ENCODE data around the gene MAFF.
"Not testable (repeated sequence)": the region's sequence is repeated elsewhere in the genome, so short reads cannot be mapped to it uniquely, and the experiment has no call there.

Gene MAFF

GRCh38 chr22:38177926-38178604 lies 23.7 kb upstream of the MAFF start:
- peak overlapping the region; percentile 16 to 51 for H3K9ac ChIP-seq (ENCODE audit: low read length in 2 of 2)
- H3K9me3 ChIP-seq (ENCODE audit: control insufficient read depth in 2 of 2, low read length in 2 of 2) = no peaks in the 10 kb centered on the region
- peaks cover 30% of the 10 kb centered on the region for H3K4me1 ChIP-seq (ENCODE audit: control insufficient read depth, insufficient read depth, low read length)
- no peak overlapping the region for H3K4me3 ChIP-seq (ENCODE audit: low read length in 2 of 2)
- H3K27me3 ChIP-seq (ENCODE audit: control insufficient read depth in 1 of 2, insufficient read depth in 2 of 2, low read length in 2 of 2) = no peaks in the 10 kb centered on the region
- no peaks in the 10 kb centered on the region for H3K36me3 ChIP-seq (ENCODE audit: control insufficient read depth in 2 of 2, insufficient read depth in 2 of 2, low read length in 2 of 2)
- peak overlapping the region; percentile 66 for H3K27ac ChIP-seq (ENCODE audit: low read length)

GRCh38 chr22:38178605-38178937 lies 23.2 kb upstream of the MAFF start:
- H3K9me3 ChIP-seq (ENCODE audit: control insufficient read depth in 2 of 2, low read length in 2 of 2); H3K9ac ChIP-seq (ENCODE audit: low read length in 2 of 2); H3K27me3 ChIP-seq (ENCODE audit: control insufficient read depth in 1 of 2, insufficient read depth in 2 of 2, low read length in 2 of 2); H3K36me3 ChIP-seq (ENCODE audit: control insufficient read depth in 2 of 2, insufficient read depth in 2 of 2, low read length in 2 of 2); H3K4me3 ChIP-seq (ENCODE audit: low read length in 2 of 2): not testable (repeated sequence)
- Histone ChIP-seq H3K27ac (ENCODE audit: low read length) (peak overlapping the region; percentile 66), H3K4me1 (ENCODE audit: control insufficient read depth, insufficient read depth, low read length) (peaks cover 30% of the 10 kb centered on the region)

DNA sequence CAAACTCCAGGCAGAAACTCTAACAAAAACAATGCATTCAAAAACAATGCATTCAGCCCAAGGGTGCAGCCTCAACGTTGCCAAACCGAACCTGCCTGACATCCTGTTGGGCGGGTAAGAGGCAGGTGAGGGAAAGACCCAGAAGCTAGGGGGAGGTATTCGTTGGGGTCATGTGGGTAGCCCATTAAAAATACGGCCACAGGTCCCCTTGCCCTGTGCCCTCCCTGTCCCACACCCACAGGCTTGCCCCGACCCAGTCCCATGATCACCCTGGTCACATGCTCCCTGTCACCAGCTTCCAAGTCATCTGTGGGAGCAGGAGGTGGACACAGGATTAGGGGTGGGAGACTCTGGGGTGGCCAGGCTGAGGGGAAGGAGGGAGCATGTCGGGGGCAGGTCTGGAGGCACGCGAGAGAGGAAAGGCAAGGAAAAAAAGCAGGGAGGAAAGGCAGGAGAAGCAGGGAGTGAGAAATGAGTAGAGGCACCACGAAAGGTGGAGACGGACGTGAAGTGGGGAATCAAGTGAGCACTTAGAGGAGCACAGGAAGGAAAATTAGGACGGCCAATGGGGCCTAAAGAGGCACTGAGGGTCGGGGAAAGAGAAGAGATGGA lies 20.8 kb upstream of the MAFF start:
- peak overlapping the region; percentile 84 for H3K27ac ChIP-seq (ENCODE audit: low read length)
- no peaks in the 10 kb centered on the region for H3K36me3 ChIP-seq (ENCODE audit: control insufficient read depth in 2 of 2, insufficient read depth in 2 of 2, low read length in 2 of 2)
- H3K9ac ChIP-seq (ENCODE audit: low read length in 2 of 2) = peak overlapping the region; percentile 83 to 86
- peaks cover 25% of the 10 kb centered on the region for H3K4me1 ChIP-seq (ENCODE audit: control insufficient read depth, insufficient read depth, low read length)
- H3K27me3 ChIP-seq (ENCODE audit: control insufficient read depth in 1 of 2, insufficient read depth in 2 of 2, low read length in 2 of 2) = no peaks in the 10 kb centered on the region
- H3K9me3 ChIP-seq (ENCODE audit: control insufficient read depth in 2 of 2, low read length in 2 of 2) = no peaks in the 10 kb centered on the region
- H3K4me3 ChIP-seq (ENCODE audit: low read length in 2 of 2) = peak overlapping the region; percentile 80 to 86

GRCh38 chr22:38181453-38182200 lies 20.2 kb upstream of the MAFF start, which contains the start of gene PLA2G6:
Gene PLA2G6, minus strand, starts transcription at chr22:38181830. Its CDS starts 12,404 bp downstream, at chr22:38169426.
- H3K4me1 ChIP-seq (ENCODE audit: control insufficient read depth, insufficient read depth, low read length) = peaks cover 23% of the 10 kb centered on the region
- H3K9me3 ChIP-seq (ENCODE audit: control insufficient read depth in 2 of 2, low read length in 2 of 2) = no peaks in the 10 kb centered on the region
- peak within 1 kb of the TSS; percentile 83 to 86 for H3K9ac ChIP-seq (ENCODE audit: low read length in 2 of 2)
- peak within 1 kb of the TSS; percentile 84 for H3K27ac ChIP-seq (ENCODE audit: low read length)
- no peaks in the 10 kb centered on the region for H3K36me3 ChIP-seq (ENCODE audit: control insufficient read depth in 2 of 2, insufficient read depth in 2 of 2, low read length in 2 of 2)
- peak within 1 kb of the TSS; percentile 80 to 86 for H3K4me3 ChIP-seq (ENCODE audit: low read length in 2 of 2)
- no peaks in the 10 kb centered on the region for H3K27me3 ChIP-seq (ENCODE audit: control insufficient read depth in 1 of 2, insufficient read depth in 2 of 2, low read length in 2 of 2)

DNA sequence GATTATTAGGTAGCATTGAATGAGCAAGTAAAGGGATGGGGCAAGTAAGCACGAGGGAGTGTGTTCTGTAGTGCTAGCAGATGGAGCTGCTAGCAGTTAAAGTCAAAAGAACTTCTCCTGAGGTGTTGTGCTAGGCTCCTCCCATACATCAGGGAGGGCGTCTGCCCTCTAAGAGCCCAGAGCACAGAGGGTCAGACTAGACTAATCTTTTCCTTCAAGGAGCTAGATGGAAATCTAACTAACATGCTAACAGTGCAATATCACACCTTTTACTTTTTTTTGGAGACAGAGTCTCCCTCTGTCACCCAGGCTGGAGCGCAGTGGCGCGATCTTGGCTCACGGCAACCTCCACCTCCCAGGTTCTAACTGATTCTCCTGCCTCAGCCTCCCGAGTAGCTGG lies 17.0 kb upstream of the MAFF start:
- Histone ChIP-seq H3K9me3 (ENCODE audit: control insufficient read depth in 2 of 2, low read length in 2 of 2) (no peaks in the 10 kb centered on the region), H3K27ac (ENCODE audit: low read length) (no peak overlapping the region), H3K4me3 (ENCODE audit: low read length in 2 of 2) (no peak overlapping the region), H3K9ac (ENCODE audit: low read length in 2 of 2) (no peak overlapping the region), H3K36me3 (ENCODE audit: control insufficient read depth in 2 of 2, insufficient read depth in 2 of 2, low read length in 2 of 2) (no peaks in the 10 kb centered on the region), H3K4me1 (ENCODE audit: control insufficient read depth, insufficient read depth, low read length) (peaks cover 18% of the 10 kb centered on the region), H3K27me3 (ENCODE audit: control insufficient read depth in 1 of 2, insufficient read depth in 2 of 2, low read length in 2 of 2) (no peaks in the 10 kb centered on the region)

DNA sequence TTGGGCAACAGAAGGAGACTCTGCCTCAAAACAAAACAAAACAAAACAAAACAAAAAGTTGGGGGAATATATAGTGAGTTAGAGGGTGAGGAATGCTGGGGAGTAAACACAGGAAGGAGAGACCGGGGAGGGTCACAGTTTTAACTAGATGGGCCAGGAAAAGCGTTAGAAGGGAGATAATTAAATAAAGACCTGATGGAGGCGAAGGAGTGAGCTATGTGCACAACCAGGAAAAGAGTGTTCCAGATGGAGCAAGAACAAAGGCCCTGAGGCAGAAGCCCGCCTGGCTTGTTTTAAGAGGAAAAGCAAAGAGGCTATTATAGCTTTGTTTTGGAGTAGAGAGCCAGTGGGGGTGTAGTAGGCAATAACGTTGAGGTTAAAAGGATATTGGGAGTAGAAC lies 15.4 kb upstream of the MAFF start:
- H3K36me3 ChIP-seq (ENCODE audit: control insufficient read depth in 2 of 2, insufficient read depth in 2 of 2, low read length in 2 of 2) = no peaks in the 10 kb centered on the region
- H3K9me3 ChIP-seq (ENCODE audit: control insufficient read depth in 2 of 2, low read length in 2 of 2) = no peaks in the 10 kb centered on the region
- no peaks in the 10 kb centered on the region for H3K27me3 ChIP-seq (ENCODE audit: control insufficient read depth in 1 of 2, insufficient read depth in 2 of 2, low read length in 2 of 2)
- no peak overlapping the region for H3K27ac ChIP-seq (ENCODE audit: low read length)
- H3K4me3 ChIP-seq (ENCODE audit: low read length in 2 of 2) = no peak overlapping the region
- peaks cover 7% of the 10 kb centered on the region for H3K4me1 ChIP-seq (ENCODE audit: control insufficient read depth, insufficient read depth, low read length)
- H3K9ac ChIP-seq (ENCODE audit: low read length in 2 of 2) = no peak overlapping the region

GRCh38 chr22:38187413-38188212 lies 14.2 kb upstream of the MAFF start:
- Histone ChIP-seq H3K9ac (ENCODE audit: low read length in 2 of 2) (no peak overlapping the region), H3K36me3 (ENCODE audit: control insufficient read depth in 2 of 2, insufficient read depth in 2 of 2, low read length in 2 of 2) (no peaks in the 10 kb centered on the region), H3K27me3 (ENCODE audit: control insufficient read depth in 1 of 2, insufficient read depth in 2 of 2, low read length in 2 of 2) (peaks cover 0 to 3% of the 10 kb centered on the region in 2 donors), H3K4me3 (ENCODE audit: low read length in 2 of 2) (no peak overlapping the region), H3K27ac (ENCODE audit: low read length) (peak overlapping the region; percentile 3), H3K4me1 (ENCODE audit: control insufficient read depth, insufficient read depth, low read length) (peaks cover 3% of the 10 kb centered on the region), H3K9me3 (ENCODE audit: control insufficient read depth in 2 of 2, low read length in 2 of 2) (no peaks in the 10 kb centered on the region)

- Histone ChIP-seq H3K4me3 (ENCODE audit: low read length in 2 of 2) (no peak overlapping the region), H3K9ac (ENCODE audit: low read length in 2 of 2) (no peak overlapping the region), H3K4me1 (ENCODE audit: control insufficient read depth, insufficient read depth, low read length) (peaks cover 3% of the 10 kb centered on the region), H3K27me3 (ENCODE audit: control insufficient read depth in 1 of 2, insufficient read depth in 2 of 2, low read length in 2 of 2) (peaks cover 0 to 3% of the 10 kb centered on the region in 2 donors), H3K36me3 (ENCODE audit: control insufficient read depth in 2 of 2, insufficient read depth in 2 of 2, low read length in 2 of 2) (no peaks in the 10 kb centered on the region), H3K9me3 (ENCODE audit: control insufficient read depth in 2 of 2, low read length in 2 of 2) (no peaks in the 10 kb centered on the region), H3K27ac (ENCODE audit: low read length) (no peak overlapping the region)
Observed at GRCh38 chr22:38189104-38189503, 12.7 kb upstream of the MAFF start.

DNA sequence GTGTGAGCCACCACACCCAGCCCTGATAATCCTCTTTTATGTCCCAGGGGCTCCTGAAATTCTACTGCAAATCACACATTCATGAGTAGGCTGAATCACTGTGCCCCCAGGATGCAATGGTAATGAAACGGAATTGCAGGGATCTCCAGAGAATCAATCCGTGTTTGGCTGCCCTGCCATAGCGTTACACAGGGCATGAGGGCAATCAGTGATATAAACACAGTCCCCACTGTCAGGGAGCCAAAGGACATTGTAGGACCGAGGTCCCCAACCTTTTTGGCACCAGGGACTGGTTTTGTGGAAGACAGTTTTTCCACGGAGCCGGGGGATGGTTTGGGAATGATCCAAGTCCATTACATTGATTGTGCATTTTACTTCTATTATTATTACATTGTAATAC lies 11.2 kb upstream of the MAFF start:
- Histone ChIP-seq H3K27ac (ENCODE audit: low read length) (no peak overlapping the region), H3K9ac (ENCODE audit: low read length in 2 of 2) (no peak overlapping the region), H3K27me3 (ENCODE audit: control insufficient read depth in 1 of 2, insufficient read depth in 2 of 2, low read length in 2 of 2) (peaks cover 0 to 3% of the 10 kb centered on the region in 2 donors), H3K4me1 (ENCODE audit: control insufficient read depth, insufficient read depth, low read length) (peaks cover 7% of the 10 kb centered on the region), H3K4me3 (ENCODE audit: low read length in 2 of 2) (no peak overlapping the region), H3K9me3 (ENCODE audit: control insufficient read depth in 2 of 2, low read length in 2 of 2) (no peaks in the 10 kb centered on the region), H3K36me3 (ENCODE audit: control insufficient read depth in 2 of 2, insufficient read depth in 2 of 2, low read length in 2 of 2) (no peaks in the 10 kb centered on the region)

- Histone ChIP-seq H3K4me3 (ENCODE audit: low read length in 2 of 2) (no peak overlapping the region), H3K9me3 (ENCODE audit: control insufficient read depth in 2 of 2, low read length in 2 of 2) (no peaks in the 10 kb centered on the region), H3K4me1 (ENCODE audit: control insufficient read depth, insufficient read depth, low read length) (peaks cover 7% of the 10 kb centered on the region), H3K36me3 (ENCODE audit: control insufficient read depth in 2 of 2, insufficient read depth in 2 of 2, low read length in 2 of 2) (no peaks in the 10 kb centered on the region), H3K27ac (ENCODE audit: low read length) (no peak overlapping the region), H3K9ac (ENCODE audit: low read length in 2 of 2) (no peak overlapping the region), H3K27me3 (ENCODE audit: control insufficient read depth in 1 of 2, insufficient read depth in 2 of 2, low read length in 2 of 2) (peaks cover 0 to 3% of the 10 kb centered on the region in 2 donors)
Observed at GRCh38 chr22:38191055-38191454, 10.7 kb upstream of the MAFF start.

Data from stomach smooth muscle (tissue), 2 donors.